Nephron progenitor cell (in vitro differentiated cells): ENCODE data around the gene ZNF488.

Source experiments
- DNase-seq: peaks from one replicate; pipeline ENCODE4 v3.0.0; 2021
- H3K27ac Mint-ChIP-seq: 2 replicates; pipeline ENCODE4 v1.8.0; 2021; ENCODE audit warnings: mild to moderate bottlenecking, moderate library complexity, mixed read lengths
- H3K27me3 Mint-ChIP-seq: 2 replicates; pipeline ENCODE4 v1.8.0; 2021; ENCODE audit warnings: mild to moderate bottlenecking, low read depth, mixed read lengths; ENCODE audit not compliant: poor library complexity
- H3K36me3 Mint-ChIP-seq: 2 replicates; pipeline ENCODE4 v1.8.0; 2021; ENCODE audit warnings: low read depth, mixed read lengths
- H3K4me1 Mint-ChIP-seq: 2 replicates; pipeline ENCODE4 v1.8.0; 2021; ENCODE audit warnings: mixed read lengths
- H3K4me3 Mint-ChIP-seq: 2 replicates; pipeline ENCODE4 v1.8.0; 2021; ENCODE audit warnings: mild to moderate bottlenecking, moderate library complexity, mixed read lengths
- H3K9me3 Mint-ChIP-seq: 2 replicates; pipeline ENCODE4 v1.8.0; 2021; ENCODE audit warnings: mild to moderate bottlenecking, moderate library complexity, mixed read lengths
- CTCF ChIP-seq: fragments of 200-600 bp; sonication (generic); IDR thresholded peaks from 2 replicates; pipeline ENCODE4 v1.5.0; 2021; ENCODE audit warnings: antibody characterized with exemption

Gene ZNF488

DNA sequence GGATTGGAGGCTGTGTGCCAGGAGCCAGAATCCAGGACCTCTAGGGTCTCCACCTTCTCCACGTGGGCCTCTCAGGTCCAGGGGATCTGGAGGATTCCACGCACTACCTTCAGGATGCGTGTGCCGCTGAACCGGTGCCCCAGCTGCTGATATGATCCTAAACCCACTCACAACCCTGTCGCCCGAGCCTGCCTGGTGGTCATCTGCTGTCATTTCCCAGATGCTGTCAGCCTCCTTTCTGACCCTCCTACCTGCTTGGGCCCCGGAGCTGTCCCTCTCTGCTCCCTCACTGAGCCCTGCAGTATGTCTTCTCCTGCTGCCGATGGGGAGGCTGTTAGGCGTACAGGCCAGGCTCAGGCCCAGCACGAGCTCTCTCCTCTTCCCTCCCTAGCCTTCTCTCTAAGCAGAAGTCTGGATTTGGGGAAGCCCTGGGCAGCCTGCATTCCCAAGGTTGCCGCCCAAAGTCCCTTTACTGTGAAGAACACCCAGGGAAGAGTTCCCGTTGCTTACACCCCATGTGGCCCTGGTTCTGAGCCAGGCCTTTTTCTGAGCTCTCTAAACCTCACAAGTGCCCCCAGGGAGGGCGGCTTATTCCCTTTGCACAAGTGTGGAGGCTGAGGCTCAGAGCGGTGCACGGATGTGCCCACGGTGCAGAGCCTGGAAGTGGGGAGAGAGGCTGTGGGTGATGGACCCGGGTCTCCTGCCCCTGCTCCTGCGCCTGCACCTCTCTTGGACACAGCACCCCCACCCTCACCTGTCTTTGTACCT lies 30.8 kb upstream of the ZNF488 start:
- no peak overlapping the region for H3K4me3 Mint-ChIP-seq
- peaks cover 6% of the 10 kb centered on the region for H3K4me1 Mint-ChIP-seq
- TF ChIP-seq CTCF: no peak
- DNase-seq: no peak
- H3K36me3 Mint-ChIP-seq: no peaks in the 10 kb centered on the region
- peaks cover 4% of the 10 kb centered on the region for H3K27me3 Mint-ChIP-seq
- H3K27ac Mint-ChIP-seq: peak overlapping the region; percentile 28
- H3K9me3 Mint-ChIP-seq: no peaks in the 10 kb centered on the region

DNA sequence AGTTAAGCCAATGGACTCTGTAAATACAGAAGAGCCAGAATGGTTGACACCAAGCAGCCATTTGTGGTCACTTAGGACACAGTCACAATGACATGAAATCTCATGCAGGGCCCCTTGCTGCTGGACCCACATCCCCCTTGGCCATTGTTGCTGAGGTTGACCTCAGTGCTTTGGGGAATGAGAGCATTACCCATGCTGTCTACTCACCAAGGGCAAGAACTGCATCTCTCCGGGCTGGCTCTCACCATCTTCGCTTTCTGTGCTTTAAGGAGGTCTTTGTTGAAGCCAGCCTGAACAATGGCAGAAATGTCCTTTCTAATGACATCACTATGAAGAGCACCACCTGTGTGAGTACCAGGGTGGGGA lies 30.1 kb upstream of the ZNF488 start:
- H3K36me3 Mint-ChIP-seq: no peaks in the 10 kb centered on the region
- no peak overlapping the region for H3K27ac Mint-ChIP-seq
- no peak for DNase-seq
- H3K4me1 Mint-ChIP-seq: peaks cover 11% of the 10 kb centered on the region
- no peaks in the 10 kb centered on the region for H3K9me3 Mint-ChIP-seq
- H3K27me3 Mint-ChIP-seq: peaks cover 4% of the 10 kb centered on the region
- H3K4me3 Mint-ChIP-seq: no peak overlapping the region
- no peak for TF ChIP-seq CTCF

GRCh38 chr10:47413531-47414226 lies 29.6 kb upstream of the ZNF488 start:
- H3K27me3 Mint-ChIP-seq: peaks cover 4% of the 10 kb centered on the region
- no peaks in the 10 kb centered on the region for H3K9me3 Mint-ChIP-seq
- no peaks in the 10 kb centered on the region for H3K36me3 Mint-ChIP-seq
- H3K4me3 Mint-ChIP-seq: no peak overlapping the region
- H3K4me1 Mint-ChIP-seq: peaks cover 11% of the 10 kb centered on the region
- no peak overlapping the region for H3K27ac Mint-ChIP-seq
- no peak for DNase-seq
- TF ChIP-seq CTCF: no peak

DNA sequence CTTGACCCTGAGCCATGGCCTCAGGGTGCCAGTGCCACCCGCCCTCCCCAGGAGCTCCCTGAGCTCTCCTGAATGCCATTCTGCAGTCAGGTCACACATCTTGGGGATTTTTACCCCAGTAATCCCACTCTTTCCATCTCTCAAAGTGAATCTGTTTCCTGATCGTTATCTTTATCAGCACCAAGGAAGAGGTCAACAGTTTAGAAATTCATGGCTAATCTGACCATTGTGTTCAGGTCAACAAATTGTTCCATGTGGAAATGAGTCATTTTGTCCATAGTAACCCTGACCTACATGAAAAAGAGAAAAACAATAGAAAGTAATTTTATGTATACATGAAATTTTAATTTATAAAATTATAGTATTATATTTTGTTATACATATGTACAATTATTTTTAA lies 28.8 kb upstream of the ZNF488 start:
- no peak for TF ChIP-seq CTCF
- no peak overlapping the region for H3K4me3 Mint-ChIP-seq
- H3K36me3 Mint-ChIP-seq: no peaks in the 10 kb centered on the region
- no peaks in the 10 kb centered on the region for H3K9me3 Mint-ChIP-seq
- H3K4me1 Mint-ChIP-seq: peaks cover 11% of the 10 kb centered on the region
- DNase-seq: no peak
- H3K27me3 Mint-ChIP-seq: peaks cover 4% of the 10 kb centered on the region
- H3K27ac Mint-ChIP-seq: no peak overlapping the region

GRCh38 chr10:47412177-47412730 lies 28.2 kb upstream of the ZNF488 start:
- Mint-ChIP-seq H3K36me3 (no peaks in the 10 kb centered on the region), H3K4me3 (no peak overlapping the region), H3K27me3 (peaks cover 4% of the 10 kb centered on the region), H3K4me1 (peaks cover 11% of the 10 kb centered on the region), H3K27ac (no peak overlapping the region), H3K9me3 (no peaks in the 10 kb centered on the region)
- no peak for DNase-seq
- TF ChIP-seq CTCF: no peak
